Neural crest cell (in vitro differentiated cells): ENCODE results near the gene OSBPL9. TPM values are rescaled to one million over a fixed set of nuclear protein-coding genes. Genes with fewer than 3 reads are reported as not detected.

Source experiments
- DNase-seq: peaks from one replicate; pipeline ENCODE4 v3.0.0; 2021; ENCODE audit warnings: low read depth, mixed read lengths, low spot score
- H3K27ac Mint-ChIP-seq: one replicate; pipeline ENCODE4 v1.8.0; 2021; ENCODE audit warnings: mild to moderate bottlenecking, mixed read lengths; ENCODE audit not compliant: unreplicated experiment
- H3K27me3 Mint-ChIP-seq: 2 replicates; pipeline ENCODE4 v1.8.0; 2021; ENCODE audit warnings: low read depth, mild to moderate bottlenecking, mixed read lengths
- H3K36me3 Mint-ChIP-seq: 2 replicates; pipeline ENCODE4 v1.8.0; 2021; ENCODE audit warnings: low read depth, mild to moderate bottlenecking, mixed read lengths
- H3K4me1 Mint-ChIP-seq: 2 replicates; pipeline ENCODE4 v1.8.0; 2021; ENCODE audit warnings: mixed read lengths
- H3K4me3 Mint-ChIP-seq: one replicate; pipeline ENCODE4 v1.8.0; 2021; ENCODE audit warnings: mild to moderate bottlenecking, mixed read lengths
- H3K9me3 Mint-ChIP-seq: 2 replicates; pipeline ENCODE4 v1.8.0; 2021; ENCODE audit warnings: mixed read lengths
- microRNA-seq: library from miRNA; unstranded; fragments of <30 nt; microRNA quantifications from one replicate; pipeline ENCODE4, GENCODE V29; 2020
- total RNA-seq: library from RNA; stranded (reverse); gene quantifications from 2 replicates; pipeline ENCODE4 v1.2.1, GENCODE V29; 2021
- TF ChIP-seq, protein P1 (sequence below): fragments of 200-600 bp; sonication (generic); conservative IDR thresholded peaks from 2 replicates; pipeline ENCODE4 v1.5.0; 2021; ENCODE audit warnings: antibody characterized with exemption, mild to moderate bottlenecking

Gene OSBPL9
- total RNA-seq, 1 donor from 2014 or later: 76.7 TPM

DNA sequence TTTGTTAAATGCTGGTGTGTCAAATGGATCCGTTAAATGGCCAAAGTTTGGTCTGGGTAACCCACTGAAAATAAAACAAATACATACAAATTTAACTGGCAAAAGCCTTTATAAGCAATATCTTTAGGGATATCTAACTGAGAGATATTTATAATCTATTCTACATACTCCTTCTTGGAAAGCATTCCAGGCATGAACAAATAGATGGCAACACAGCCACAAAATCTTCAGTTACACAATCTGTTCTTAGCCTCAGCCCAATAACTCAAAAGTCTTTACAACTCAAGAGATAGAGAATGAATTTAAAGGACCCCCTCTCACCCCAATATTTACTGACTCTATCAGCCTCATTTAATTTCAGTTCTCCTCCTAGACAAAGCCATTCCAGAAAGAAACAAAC is 202.9 kb downstream of the OSBPL9 start:
- Mint-ChIP-seq H3K4me1 (no peaks in the 10 kb centered on the region), H3K9me3 (no peaks in the 10 kb centered on the region), H3K27me3 (no peaks in the 10 kb centered on the region), H3K4me3 (no peak overlapping the region), H3K27ac (no peak overlapping the region), H3K36me3 (no peaks in the 10 kb centered on the region)
- TF ChIP-seq, protein P1, sequence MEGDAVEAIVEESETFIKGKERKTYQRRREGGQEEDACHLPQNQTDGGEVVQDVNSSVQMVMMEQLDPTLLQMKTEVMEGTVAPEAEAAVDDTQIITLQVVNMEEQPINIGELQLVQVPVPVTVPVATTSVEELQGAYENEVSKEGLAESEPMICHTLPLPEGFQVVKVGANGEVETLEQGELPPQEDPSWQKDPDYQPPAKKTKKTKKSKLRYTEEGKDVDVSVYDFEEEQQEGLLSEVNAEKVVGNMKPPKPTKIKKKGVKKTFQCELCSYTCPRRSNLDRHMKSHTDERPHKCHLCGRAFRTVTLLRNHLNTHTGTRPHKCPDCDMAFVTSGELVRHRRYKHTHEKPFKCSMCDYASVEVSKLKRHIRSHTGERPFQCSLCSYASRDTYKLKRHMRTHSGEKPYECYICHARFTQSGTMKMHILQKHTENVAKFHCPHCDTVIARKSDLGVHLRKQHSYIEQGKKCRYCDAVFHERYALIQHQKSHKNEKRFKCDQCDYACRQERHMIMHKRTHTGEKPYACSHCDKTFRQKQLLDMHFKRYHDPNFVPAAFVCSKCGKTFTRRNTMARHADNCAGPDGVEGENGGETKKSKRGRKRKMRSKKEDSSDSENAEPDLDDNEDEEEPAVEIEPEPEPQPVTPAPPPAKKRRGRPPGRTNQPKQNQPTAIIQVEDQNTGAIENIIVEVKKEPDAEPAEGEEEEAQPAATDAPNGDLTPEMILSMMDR: no peak
- DNase-seq: no peak

DNA sequence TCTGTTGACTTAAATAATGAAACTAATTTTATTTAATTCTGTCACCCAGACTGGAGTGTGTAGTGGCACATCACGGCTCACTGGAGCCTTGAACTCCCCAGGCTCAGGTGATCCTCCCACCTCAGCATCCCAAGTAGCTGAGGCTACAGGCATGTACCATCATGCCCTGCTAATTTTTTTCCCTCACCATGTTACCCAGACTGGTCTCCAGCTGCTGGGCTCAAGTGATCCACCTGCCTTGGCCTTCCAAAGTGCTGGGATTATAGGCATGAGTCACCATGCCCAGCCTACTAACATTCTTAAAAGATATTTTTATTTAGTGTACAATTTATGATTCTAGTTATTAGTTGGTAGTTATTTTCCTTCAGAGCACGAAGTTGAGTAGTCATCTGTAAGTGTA is 212.2 kb downstream of the OSBPL9 start:
- no peaks in the 10 kb centered on the region for H3K27me3 Mint-ChIP-seq
- H3K4me3 Mint-ChIP-seq: no peak overlapping the region
- H3K9me3 Mint-ChIP-seq: no peaks in the 10 kb centered on the region
- no peaks in the 10 kb centered on the region for H3K4me1 Mint-ChIP-seq
- no peak overlapping the region for H3K27ac Mint-ChIP-seq
- no peak for DNase-seq
- H3K36me3 Mint-ChIP-seq: peaks cover 12% of the 10 kb centered on the region
- TF ChIP-seq, protein P1: no peak

DNA sequence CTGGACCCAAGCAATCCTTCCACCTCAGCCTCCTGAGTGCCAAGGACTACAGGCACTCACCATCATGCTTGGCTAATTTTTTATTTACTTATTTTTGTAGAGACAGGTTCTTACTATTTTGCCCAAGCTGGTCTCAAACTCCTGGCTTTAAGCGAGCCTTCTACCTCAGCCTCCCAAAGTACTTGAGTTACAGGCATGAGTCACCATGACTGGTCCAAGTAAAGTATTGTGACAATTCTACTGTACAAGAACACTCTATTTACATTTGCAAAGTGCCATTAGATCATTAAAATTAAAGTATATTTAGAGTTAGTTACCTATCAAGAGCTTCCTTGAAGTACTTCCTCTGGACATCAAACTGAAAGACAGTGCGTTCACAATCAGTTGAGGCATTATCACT is 216.8 kb downstream of the OSBPL9 start:
- Mint-ChIP-seq H3K4me1 (no peaks in the 10 kb centered on the region), H3K4me3 (no peak overlapping the region), H3K36me3 (peaks cover 16% of the 10 kb centered on the region), H3K27ac (no peak overlapping the region), H3K9me3 (no peaks in the 10 kb centered on the region), H3K27me3 (no peaks in the 10 kb centered on the region)
- TF ChIP-seq, protein P1: no peak
- DNase-seq: no peak

DNA sequence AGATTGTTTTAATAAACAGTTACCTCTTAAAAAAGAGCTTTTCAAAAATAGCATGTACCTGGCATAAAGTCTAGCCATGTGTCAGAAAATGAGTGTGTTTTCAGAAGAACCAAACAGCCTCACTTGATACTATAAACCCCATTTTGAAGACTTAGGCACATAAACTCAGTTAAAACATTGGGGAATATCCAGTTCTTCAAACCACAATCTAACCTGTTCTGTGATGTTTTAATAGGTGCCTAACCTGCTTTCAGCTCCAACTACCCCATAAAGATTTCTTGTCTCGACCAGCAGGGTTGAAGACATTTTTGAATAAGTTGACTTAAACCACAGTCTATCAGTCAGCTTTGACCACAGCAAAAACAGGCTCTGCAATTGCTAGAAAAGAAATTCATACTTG is 220.4 kb downstream of the OSBPL9 start:
- no peaks in the 10 kb centered on the region for H3K9me3 Mint-ChIP-seq
- no peaks in the 10 kb centered on the region for H3K4me1 Mint-ChIP-seq
- H3K36me3 Mint-ChIP-seq: peaks cover 11% of the 10 kb centered on the region
- no peaks in the 10 kb centered on the region for H3K27me3 Mint-ChIP-seq
- H3K27ac Mint-ChIP-seq: no peak overlapping the region
- DNase-seq: no peak
- no peak overlapping the region for H3K4me3 Mint-ChIP-seq
- TF ChIP-seq, protein P1: no peak

Small RNA genes lying within 50 kb of the gene (microRNA-seq; reads per million reads assigned to microRNA genes)
- gene MIR761: not detected

Other genes starting within 250 kb of the OSBPL9 start
- gene EPS15, start 97.8 kb upstream of the OSBPL9 start, total RNA-seq: 41.3 and 41.6 TPM in 2 replicates